Measurements from ENCODE around the gene AQP6.

- TF ChIP-seq, protein P1, sequence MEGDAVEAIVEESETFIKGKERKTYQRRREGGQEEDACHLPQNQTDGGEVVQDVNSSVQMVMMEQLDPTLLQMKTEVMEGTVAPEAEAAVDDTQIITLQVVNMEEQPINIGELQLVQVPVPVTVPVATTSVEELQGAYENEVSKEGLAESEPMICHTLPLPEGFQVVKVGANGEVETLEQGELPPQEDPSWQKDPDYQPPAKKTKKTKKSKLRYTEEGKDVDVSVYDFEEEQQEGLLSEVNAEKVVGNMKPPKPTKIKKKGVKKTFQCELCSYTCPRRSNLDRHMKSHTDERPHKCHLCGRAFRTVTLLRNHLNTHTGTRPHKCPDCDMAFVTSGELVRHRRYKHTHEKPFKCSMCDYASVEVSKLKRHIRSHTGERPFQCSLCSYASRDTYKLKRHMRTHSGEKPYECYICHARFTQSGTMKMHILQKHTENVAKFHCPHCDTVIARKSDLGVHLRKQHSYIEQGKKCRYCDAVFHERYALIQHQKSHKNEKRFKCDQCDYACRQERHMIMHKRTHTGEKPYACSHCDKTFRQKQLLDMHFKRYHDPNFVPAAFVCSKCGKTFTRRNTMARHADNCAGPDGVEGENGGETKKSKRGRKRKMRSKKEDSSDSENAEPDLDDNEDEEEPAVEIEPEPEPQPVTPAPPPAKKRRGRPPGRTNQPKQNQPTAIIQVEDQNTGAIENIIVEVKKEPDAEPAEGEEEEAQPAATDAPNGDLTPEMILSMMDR (IDR thresholded peaks at IDR 0.05; ENCODE audit: borderline replicate concordance, extremely low read depth, low read length, poor library complexity, severe bottlenecking): no peak
- TF ChIP-seq EZH2 (IDR thresholded peaks at IDR 0.05; ENCODE audit: borderline replicate concordance, low read depth, low read length, severe bottlenecking): no peak
Measured at GRCh38 chr12:49972129-49972528, 618 bp upstream of the AQP6 start.
